NCI-H2171 treated with DMSO at 0.1 percent for 48 hours (cell line): Measurements from ENCODE around the gene RAP2A.

ENCODE experiments used
- DNase-seq: peaks from one replicate; lab custom pipeline; 2025; lab: John Stamatoyannopoulos, UW

RAP2A gene

DNA sequence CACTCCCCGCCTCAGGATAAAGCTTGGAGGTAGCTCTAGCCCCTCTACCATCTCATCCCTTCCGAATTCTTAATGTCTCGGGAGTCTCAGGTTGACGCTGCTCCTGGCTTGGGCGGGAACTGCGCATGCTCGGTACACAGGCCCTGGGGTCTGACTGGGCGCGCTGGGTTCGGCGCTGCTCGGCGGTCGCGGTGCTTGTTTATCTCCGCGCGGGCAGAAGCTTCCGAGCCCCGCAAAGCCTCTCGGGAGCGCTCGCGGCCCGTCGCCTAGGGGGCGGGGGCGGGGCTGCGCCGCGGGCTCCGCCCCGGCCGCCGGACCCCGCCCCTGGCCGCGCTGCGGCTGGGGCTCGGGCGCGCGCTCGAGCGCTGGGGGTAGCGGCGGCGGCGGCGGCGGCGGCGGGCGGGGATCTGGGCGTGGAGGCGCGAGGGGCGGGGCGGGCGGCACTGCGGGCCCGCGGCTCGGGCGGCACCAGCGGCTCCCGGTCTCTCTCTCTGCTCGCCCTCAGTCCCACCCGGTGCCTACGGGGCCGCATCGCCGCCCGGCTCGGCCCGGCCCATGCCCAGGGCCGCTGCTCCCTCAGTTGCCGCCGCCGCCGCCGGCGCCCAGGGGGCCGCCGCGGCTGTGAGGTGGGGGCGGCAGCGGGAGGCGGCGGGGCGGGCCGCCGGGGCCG, at the start of gene RAP2A:
TSS of gene RAP2A (plus strand) at position 443 of the 670 bp plus-strand sequence. CDS start 302 bp downstream, outside the sequence.
- DNase-seq, result peak; percentile 92

DNA sequence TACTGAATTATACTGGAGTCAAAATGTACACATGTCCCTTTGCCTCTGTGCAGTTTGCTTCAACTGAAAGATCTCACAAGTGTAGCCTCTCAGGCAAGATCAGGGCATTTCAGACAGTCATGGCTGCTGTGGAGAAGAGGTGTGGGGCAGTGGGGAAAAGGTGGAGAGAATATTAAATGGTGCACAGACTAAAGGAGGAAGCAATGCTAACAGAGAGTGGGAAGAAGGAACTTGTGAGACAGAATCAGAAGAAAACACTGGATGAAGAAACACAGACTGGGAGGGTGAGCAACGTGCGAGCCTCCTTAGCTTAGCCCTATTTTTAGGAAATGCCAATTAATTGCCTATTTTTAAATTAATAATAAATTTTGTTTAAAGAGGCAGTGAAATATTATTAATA, 49.6 kb upstream of the RAP2A start:
- no peak for DNase-seq

- no peak for DNase-seq
Observed at GRCh38 chr13:97385146-97385545, 48.8 kb upstream of the RAP2A start.

- DNase-seq, result no peak
Observed at GRCh38 chr13:97385854-97386253, 48.1 kb upstream of the RAP2A start.

DNA sequence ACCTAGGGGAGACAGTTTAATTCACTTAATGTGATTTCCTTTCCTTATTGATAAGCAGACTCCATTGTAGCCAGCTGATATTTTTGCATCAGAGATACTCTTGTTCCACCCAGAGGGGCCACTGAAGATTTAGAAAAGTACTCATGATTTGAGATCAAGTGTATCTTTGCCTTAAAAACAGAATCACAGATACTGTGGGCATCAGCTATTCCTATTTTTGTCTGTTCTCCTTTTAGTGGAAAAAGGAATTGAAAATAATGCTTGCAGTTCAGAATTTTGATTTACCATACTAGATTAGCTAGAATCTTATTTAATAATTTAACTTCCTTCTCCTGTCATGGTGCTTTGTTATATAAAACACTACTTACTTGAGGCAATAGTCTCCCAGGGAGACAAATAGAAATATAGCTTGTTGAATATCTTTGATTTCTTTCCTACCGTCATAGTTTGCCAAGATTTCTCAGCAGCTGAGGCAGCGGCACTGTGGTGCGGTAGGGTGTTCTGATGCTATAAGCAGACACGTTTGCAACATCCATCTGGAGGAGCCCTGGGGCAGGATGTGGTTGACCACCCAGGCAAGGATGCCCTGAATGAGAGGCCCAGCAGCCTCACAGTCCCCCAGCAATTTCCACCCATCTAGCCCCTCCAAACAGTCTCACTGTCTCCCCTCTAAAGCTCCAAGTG, 47.0 kb upstream of the RAP2A start:
- no peak for DNase-seq

- no peak for DNase-seq
Observed at GRCh38 chr13:97387485-97387839, 46.5 kb upstream of the RAP2A start.

GRCh38 chr13:97387890-97388289, 46.1 kb upstream of the RAP2A start:
- DNase-seq, result no peak

GRCh38 chr13:97388373-97388772, 45.6 kb upstream of the RAP2A start:
- no peak for DNase-seq

DNA sequence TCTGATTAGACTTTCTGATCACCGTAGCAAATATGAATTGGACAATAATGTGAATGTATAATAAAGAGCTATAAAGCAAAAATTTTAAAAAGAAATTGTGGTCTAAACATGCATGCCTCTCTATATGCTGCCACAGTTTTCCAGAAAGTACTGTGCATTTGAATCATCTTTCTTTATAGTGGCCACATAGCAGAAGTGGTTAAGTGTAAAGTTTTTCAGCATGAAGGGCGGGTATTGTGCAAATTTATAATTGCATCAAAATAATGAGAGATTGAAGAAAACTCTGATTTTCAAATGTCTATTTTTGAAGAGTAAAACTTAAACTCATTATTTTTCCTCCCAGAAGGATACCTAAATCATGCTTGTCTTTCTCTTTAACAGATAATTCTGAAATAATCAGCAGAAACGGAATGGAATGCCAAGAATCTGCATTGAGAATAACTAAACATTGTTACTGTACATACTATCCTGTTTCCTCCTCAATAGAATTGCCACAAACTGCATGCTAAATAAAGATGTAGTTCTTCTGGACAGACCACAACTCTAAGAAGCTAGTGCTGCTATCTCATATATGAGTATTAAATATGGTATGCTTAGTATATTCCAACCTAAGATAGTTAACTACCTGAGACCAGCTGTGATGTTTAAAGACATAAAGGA, 42.9 kb upstream of the RAP2A start:
- DNase-seq, result no peak

DNA sequence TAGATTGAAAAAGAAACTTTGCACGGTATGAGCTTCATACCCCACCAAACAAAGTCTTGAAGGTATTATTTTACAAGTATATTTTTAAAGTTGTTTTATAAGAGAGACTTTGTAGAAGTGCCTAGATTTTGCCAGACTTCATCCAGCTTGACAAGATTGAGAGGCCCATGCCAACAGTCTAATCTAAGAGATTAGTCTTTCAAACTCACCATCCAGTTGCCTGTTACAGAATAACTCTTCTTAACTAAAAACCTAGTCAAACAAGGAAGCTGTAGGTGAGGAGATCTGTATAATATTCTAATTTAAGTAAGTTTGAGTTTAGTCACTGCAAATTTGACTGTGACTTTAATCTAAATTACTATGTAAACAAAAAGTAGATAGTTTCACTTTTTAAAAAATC, 41.9 kb upstream of the RAP2A start:
- no peak for DNase-seq

DNA sequence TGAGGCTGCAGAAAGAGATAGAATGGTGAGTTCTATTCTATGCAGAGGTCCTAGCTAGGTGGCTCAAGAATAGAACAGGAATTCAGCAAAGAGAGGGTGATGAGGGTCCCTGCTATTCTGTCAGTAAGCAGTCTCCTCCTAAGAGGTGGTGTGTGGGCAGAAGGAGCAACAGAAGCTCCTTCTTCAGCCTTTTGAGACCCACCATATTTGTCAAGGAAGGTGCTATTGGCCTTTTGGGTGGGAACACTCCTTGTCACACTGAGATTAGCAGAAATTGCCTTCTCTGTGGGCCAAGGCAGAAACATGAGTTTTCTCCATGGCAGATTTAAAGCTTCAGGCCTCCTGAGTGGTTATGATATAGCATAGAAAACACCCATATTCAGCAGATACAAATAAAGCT, 39.4 kb upstream of the RAP2A start:
- DNase-seq, result no peak

DNA sequence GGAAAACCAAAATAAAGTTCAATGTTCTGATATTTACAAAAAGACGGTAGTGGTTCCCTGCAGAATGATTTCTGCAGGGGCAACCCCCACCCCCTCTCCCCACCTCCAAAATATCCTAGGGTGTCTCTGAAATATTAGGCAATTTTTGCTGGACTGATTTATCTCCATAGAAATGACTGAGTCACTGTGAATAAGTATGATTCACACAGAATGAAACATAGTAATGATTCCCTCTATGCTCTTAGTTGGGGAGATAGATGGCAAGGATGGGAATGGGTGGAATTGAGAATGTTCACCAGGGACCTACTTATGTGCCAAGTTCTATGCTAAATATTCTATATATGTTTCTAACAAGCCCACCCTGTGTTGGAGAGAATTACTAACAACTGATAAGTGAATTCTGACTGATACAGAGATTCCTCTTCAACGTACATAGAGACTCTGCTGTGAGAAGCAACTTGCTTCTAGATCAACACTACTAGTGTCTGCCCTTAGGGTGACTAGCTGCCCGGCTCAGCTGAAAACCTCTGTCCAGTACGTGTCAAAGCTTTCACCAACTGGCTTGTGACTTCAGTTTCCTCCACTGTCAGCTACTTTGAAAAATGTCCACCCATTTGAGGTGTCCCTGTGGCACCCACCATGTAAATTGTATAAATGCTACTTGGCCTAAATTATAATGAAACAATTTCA, 38.4 kb upstream of the RAP2A start:
- DNase-seq, result no peak

DNA sequence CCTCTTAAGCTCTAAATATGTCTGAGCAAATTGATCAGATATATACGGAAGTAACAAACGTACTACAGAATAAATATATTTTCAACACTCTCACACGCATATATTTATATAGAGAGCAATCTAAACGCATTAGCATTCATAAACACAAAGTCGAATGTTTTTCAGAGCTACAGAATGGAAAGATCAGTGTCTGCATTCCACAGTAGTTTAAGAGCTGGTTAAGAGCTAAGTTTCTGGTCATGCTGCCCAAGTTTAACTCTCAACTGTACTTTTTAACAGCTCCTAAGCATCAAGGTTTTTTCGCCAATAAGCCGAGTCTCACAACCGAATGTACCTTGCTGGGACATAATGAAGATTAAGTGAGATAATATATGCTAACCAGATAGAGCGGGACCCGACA, 36.7 kb upstream of the RAP2A start:
- no peak for DNase-seq

DNA sequence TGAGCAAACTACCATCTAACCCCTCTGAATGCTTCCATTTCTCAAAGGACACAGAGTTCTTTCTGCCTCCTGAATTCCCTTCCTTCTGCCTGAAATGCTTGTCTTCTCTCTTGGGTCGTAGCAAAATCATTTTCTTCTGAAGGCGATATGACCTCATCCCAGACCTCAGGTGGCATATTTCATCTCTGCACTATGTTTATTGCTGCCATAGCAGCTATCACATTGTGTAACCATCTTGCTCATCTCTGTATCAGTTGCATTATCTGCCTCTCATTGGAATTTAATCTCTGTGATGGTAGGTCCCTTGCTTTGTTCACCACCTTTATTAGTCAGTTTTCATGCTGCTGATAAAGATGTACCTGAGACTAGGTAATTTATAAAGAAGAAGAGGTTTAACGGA, 32.5 kb upstream of the RAP2A start:
- no peak for DNase-seq

DNA sequence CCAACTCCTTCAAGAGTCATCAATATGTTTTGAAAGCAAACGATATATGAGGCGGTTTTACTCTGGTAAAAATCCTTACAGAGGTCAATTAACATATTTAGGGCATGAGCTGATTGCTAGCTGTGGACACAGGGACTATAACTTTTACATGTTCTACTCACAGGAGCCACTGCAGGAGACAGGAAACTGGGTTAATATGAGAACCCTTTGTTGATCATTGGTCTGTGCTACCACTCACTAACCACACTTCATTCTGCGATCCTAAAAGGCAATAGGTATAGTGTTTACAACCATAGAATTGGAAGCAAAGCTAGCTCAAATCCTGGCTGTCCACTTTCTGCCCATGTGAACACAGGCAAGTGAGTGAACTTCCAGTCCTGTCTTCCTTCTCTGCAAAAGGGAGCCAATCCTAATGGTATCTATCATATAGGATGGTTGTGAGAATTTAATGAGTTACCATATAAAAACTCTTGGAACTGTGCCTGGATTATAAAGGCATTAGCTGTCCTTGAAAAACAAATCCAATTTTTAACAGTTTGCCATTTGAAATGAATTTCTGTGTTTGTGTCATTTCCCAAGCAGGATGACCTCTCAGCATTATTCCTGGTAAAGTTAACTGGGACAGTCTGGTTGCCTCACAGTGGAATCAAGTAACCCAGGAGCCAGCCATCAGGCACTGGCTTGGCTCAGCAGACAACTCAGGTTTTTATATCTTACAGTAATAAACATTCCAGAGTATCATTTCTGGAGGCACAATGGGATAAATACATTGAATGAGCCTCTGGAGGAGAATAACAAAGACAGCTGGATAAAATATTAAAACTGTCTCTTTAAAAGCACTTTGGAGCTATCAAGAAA, 29.8 kb upstream of the RAP2A start:
- DNase-seq, result no peak

- DNase-seq, result no peak
Observed at GRCh38 chr13:97407540-97407939, 26.4 kb upstream of the RAP2A start.

GRCh38 chr13:97408938-97409337, 25.0 kb upstream of the RAP2A start:
- no peak for DNase-seq

DNA sequence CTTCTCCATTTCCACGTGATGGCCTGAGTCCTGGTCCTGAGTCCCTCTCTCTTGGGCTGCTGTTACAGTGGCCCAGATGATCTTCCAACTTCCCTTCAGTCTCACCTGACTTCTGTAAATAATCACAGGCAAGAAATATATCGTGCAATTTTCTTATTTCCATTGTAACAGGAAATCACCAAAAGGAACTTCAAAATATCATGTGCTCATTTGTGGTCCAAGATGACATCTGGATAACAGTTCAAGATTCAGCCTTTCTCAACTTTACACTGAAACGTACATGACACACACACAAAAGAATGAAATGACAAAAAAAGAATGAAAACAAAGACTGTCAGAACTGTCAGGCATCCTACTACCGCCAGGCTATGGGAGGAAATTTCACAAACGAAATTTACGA, 22.0 kb upstream of the RAP2A start:
- DNase-seq, result no peak

DNA sequence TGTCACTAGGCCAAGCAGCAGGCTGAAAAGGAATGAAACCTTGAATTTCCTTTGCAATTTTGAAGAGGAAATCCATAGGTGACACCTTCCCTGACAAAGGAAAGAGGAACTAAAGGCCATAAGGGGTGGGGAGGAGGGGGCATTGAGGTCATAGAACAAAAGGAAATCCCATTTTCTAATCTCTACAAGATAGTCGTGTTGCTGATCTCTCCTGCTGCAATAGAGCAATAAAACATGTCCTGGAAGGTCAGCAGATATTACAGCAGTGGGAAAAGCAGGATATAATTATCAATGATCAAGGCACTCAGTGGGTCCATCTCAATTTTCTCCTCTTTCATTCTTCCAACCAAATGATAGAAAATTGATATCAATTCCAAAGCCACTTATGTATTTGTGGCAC, 20.3 kb upstream of the RAP2A start:
- DNase-seq, result no peak

DNA sequence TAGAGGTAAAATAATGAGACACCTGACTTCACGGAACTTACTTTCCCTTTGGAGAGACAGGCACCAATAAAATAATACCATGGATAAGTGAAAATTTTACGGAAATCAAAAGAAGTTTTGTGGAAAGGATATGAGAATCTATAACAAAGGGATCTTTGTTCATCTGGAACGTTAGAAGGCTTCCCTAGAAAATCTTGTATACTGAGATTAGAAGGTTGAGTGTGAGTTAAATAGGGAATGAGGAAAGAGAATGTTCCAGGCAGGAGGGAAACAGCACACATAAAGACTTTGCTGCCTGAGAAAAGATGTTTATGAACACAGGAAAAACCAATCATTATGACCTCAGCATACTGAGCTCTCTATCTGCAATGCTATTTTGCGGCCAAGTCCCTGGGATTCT, 19.6 kb upstream of the RAP2A start:
- DNase-seq, result no peak

GRCh38 chr13:97417698-97418097, 16.3 kb upstream of the RAP2A start:
- DNase-seq, result no peak
